GM12865 (cell line): ENCODE data around the gene EMP1.
A peak's percentile ranks its signal among the peaks of the same experiment; 100 is the strongest.

Experiments
- DNase-seq: peaks from one replicate; pipeline ENCODE4 v3.0.0; 2010; ENCODE audit warnings: low read depth
- H3K4me3 ChIP-seq: 2 replicates; pipeline ENCODE4 v1.5.1; 2011; ENCODE audit warnings: mild to moderate bottlenecking, low read depth, low read length, control low read depth
- CTCF ChIP-seq: IDR thresholded peaks from 2 replicates; pipeline ENCODE4 v1.5.1; 2011; ENCODE audit warnings: low read length, control low read depth, low read depth, inconsistent platforms; ENCODE audit not compliant: insufficient read depth; ENCODE audit errors: missing control alignments

The EMP1 gene

GRCh38 chr12:13153180-13153579, 43.3 kb upstream of the EMP1 start:
- H3K4me3 ChIP-seq = no peak overlapping the region
- no peak for DNase-seq
- no peak for TF ChIP-seq CTCF

GRCh38 chr12:13154027-13154538, 42.4 kb upstream of the EMP1 start:
- H3K4me3 ChIP-seq = no peak overlapping the region
- TF ChIP-seq CTCF = no peak
- no peak for DNase-seq

GRCh38 chr12:13154831-13155230, 41.7 kb upstream of the EMP1 start:
- TF ChIP-seq CTCF = no peak
- no peak for DNase-seq
- no peak overlapping the region for H3K4me3 ChIP-seq

DNA sequence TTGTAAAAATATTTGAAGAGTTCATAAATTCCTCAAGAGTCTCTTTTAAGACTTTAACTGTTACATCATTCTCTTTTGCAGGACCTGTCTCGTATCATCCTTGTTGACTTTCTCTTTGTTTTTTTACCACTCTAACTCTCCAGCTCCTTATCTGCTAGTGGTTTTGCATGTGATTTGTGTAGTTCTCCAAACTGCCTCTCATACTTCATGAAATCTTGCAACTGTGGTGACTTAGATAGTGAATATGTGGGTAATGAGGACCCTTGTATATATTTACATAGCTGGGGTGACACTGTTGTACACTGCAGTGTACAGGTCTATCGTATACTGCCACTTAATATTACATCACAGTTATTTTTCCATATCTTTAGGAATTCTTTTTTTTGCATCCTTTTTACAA, 40.2 kb upstream of the EMP1 start:
- TF ChIP-seq CTCF = no peak
- no peak for DNase-seq
- H3K4me3 ChIP-seq = no peak overlapping the region

- DNase-seq = no peak
- TF ChIP-seq CTCF = peak; percentile 21
- no peak overlapping the region for H3K4me3 ChIP-seq
These were observed 35.4 kb upstream of the EMP1 start for GRCh38 chr12:13161172-13161571.

- no peak overlapping the region for H3K4me3 ChIP-seq
- no peak for TF ChIP-seq CTCF
- DNase-seq = no peak
These were observed 33.6 kb upstream of the EMP1 start for GRCh38 chr12:13162904-13163303.

- no peak for TF ChIP-seq CTCF
- DNase-seq = no peak
- no peak overlapping the region for H3K4me3 ChIP-seq
These were observed 32.5 kb upstream of the EMP1 start for GRCh38 chr12:13163868-13164635.
